GM12873 (cell line): ENCODE data around the gene DUSP8.
A peak's percentile ranks its signal among the peaks of the same experiment; 100 is the strongest.

Source experiments
- TF ChIP-seq, protein P1 (sequence below): IDR thresholded peaks from 2 replicates; pipeline ENCODE4 v1.5.1; 2012; ENCODE audit warnings: low read depth, mild to moderate bottlenecking, moderate library complexity, low read length, control low read depth; ENCODE audit not compliant: insufficient read depth; ENCODE audit errors: missing control alignments

Gene DUSP8

GRCh38 chr11:1567721-1568100 is 4.4 kb downstream of the DUSP8 start:
- TF ChIP-seq, protein P1, sequence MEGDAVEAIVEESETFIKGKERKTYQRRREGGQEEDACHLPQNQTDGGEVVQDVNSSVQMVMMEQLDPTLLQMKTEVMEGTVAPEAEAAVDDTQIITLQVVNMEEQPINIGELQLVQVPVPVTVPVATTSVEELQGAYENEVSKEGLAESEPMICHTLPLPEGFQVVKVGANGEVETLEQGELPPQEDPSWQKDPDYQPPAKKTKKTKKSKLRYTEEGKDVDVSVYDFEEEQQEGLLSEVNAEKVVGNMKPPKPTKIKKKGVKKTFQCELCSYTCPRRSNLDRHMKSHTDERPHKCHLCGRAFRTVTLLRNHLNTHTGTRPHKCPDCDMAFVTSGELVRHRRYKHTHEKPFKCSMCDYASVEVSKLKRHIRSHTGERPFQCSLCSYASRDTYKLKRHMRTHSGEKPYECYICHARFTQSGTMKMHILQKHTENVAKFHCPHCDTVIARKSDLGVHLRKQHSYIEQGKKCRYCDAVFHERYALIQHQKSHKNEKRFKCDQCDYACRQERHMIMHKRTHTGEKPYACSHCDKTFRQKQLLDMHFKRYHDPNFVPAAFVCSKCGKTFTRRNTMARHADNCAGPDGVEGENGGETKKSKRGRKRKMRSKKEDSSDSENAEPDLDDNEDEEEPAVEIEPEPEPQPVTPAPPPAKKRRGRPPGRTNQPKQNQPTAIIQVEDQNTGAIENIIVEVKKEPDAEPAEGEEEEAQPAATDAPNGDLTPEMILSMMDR: no peak

- TF ChIP-seq, protein P1: no peak
These were observed 4.9 kb downstream of the DUSP8 start for GRCh38 chr11:1567052-1567720.

DNA sequence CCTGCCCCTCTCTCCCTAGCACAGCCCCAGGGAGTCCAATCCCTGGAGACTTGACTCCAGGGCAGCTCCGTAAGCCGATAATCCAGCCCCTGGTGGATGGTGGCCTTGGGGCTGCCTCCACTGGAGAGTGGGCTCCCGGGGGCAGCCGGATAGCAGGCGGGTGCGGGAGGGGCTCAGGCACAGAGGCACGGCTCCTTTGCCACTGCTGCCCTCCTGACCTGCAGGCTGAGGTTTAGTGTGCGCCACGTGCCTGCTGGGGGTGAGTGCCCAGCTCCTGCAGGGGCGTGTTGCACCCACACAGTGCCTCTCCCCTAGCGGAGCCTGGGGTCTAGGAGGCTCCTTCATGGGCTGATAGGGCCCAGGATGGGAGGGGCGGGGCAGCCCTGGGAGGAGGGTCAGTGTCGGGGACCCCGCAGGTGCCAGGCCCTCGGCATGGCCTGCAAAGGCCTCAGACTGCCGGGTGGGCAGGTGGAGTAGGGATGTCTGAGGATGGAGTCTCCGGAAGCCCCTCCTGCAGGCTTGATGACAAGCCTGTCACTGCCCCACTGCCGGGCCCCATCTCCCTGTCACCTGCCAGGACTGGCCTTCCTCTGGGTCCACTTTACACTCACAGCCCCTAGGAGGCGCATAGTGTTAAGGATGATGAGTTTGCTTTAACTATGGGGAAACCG is 5.6 kb downstream of the DUSP8 start:
- TF ChIP-seq, protein P1: peak; percentile 18

GRCh38 chr11:1565904-1566247 is 6.2 kb downstream of the DUSP8 start:
- TF ChIP-seq, protein P1: no peak

- TF ChIP-seq, protein P1: no peak
These were observed 6.7 kb downstream of the DUSP8 start for GRCh38 chr11:1565173-1565903.

- TF ChIP-seq, protein P1: no peak
These were observed 7.4 kb downstream of the DUSP8 start for GRCh38 chr11:1564535-1565172.
